Measurements from ENCODE around the gene NIM1K.

- no peak for TF ChIP-seq POLR2A (IDR thresholded peaks at IDR 0.05)
- no peak for TF ChIP-seq CTCF (IDR thresholded peaks at IDR 0.05)
Measured at GRCh38 chr5:43255704-43256103, 63.7 kb downstream of the NIM1K start.

Measured in testis (tissue), 2 donors.